GM21786 (cell line): ENCODE results near the gene MGAT2.
"Not testable (repeated sequence)": the region's sequence is repeated elsewhere in the genome, so short reads cannot be mapped to it uniquely, and the experiment has no call there.

Source experiments
- ATAC-seq: cut with Tn5 transposase; IDR thresholded peaks from one replicate; pipeline ENCODE4 v1.9.1; 2021; ENCODE audit not compliant: unreplicated experiment

Gene MGAT2

DNA sequence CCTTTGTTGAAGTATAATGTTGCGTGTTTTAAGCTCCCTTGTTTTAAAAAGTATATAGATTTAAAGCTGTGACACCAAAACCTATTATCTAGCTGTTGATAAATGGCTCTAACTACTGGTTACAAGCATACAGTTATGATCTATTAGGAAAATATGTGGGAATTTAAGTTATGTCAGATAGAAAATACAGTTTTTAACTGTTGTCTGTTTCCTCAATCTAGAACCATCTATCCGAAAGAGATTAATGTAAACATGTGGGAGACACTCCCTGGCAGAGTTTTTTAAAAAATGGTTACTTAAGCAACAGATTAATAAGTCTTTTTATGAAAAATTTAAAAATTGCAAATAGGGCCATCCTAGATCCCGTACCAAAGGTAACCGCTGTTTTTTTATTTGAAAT, 8.3 kb upstream of the MGAT2 start:
- ATAC-seq: no peak

DNA sequence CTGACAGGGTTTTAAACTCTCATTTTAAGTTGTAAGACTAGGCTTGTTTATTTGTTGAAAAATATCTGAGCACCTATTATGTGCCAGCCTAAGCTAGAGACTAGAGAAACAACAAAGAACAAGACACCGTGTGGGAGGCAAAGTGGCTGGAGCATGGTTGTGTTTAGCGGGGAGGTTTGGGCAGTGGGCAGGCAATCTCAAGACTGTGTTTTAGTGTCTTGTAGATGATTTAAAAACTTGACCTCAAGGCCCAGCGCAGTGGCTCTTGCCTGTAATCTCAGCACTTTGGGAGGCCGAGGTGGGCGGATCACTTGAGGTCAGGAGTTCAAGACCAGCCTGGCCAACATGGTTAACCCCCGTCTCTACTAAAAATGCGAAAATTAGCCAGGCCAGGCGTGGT, 7.9 kb upstream of the MGAT2 start:
- ATAC-seq: no peak

DNA sequence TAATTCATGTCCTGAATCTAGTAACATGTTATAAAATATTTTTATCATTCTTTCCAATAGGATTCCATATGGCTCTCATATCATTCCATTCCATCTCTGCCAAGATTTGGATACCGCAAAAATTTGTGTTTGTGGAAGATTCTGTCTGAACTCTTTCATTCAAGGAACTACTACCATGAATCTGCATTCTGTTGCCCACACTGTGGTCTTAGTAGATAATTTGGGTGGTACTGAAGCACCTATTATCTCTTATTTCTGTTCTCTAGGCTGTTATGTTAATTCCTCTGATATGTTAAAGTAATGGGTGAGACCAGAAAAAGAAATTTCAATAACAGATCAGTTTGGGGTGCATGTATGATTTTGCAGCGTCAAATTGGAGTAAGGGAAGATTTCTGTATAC, 6.4 kb upstream of the MGAT2 start:
- no peak for ATAC-seq

DNA sequence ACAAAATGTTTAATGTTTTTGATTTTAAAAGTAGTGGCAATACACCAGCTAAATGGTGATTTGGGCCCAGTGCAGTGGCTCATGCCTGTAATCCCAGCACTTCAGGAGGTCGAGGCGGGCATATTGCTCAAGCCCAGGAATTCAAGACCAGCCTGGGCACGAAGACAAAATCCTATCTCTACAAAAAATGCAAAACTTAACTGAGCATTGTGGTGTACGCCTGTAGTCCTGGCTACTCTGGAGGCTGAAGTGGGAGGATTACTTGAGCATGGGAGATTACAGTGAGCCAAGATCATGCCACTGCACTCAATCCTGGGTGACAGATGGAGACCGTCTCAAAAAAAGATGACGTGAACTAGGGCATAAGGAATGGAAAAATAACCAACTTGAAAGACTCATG, 4.8 kb upstream of the MGAT2 start:
- ATAC-seq: no peak

DNA sequence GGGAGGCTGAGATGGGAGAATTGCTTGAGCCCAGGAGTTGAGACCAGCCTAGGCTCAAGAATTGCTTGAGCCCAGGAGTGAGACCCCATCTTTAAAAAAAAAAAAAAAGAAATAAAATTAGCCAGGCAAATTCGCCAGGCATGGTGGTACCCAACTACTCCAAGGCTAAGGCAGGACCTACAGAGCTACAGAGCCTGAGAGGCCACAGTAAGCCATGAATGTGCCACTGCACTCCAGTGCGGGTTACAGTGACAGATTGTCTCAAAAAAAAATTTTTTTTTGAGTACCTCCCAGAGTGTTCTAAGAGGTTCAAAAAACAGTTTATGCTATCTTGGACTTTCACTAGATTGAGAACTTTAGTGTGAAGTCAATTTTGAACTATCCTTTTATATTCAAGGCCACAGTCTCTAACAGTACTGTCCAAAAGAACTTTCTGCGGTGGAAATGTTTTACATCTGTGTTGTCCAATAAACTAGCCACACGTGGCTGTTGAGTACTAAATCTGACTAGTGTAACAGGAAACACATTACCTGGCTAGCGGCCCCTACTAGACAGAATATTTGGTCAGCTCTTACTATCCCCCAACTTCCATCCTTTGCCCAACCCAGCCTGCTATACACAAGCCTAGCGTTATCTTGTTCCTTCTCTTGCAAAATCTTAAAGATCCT, 2.6 kb upstream of the MGAT2 start:
- ATAC-seq: no peak

DNA sequence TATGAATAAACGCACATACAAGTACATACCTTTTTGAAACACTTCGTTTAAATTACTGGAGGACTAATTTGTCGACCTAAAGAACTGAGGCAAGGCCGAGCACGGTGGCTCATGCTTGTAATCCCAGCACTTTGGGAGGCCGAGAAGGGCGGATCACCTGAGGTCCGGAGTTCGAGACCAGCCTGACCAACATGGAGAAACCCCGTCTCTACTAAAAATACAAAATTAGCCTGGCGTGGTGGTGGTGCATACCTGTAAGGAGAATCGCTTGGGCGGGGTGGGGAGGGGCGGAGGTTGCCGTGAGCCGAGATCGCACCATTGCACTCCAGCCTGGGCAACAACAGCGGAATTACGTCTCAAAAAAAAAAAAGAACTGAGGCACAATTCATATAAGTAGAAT, 1.3 kb upstream of the MGAT2 start:
- not testable (repeated sequence) for ATAC-seq

DNA sequence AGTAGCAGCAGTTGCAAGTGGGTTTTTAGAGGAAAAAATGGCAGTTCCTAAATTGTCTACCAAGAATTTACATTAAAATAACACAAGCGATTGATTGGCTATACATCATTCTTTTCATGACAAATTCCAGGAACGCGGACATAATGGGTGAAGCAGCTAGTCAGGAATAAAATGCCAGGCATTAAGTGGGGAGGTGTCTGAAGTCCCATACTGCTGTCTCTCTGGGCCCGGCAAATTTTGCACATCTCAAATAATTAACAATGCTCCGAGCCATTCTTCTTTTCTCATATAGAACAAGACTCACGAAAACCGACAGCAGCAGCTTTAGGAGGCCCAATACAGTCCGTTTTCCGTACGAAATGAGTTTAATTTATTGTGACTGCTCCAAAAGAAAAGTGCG, 869 bp upstream of the MGAT2 start:
- ATAC-seq: no peak

DNA sequence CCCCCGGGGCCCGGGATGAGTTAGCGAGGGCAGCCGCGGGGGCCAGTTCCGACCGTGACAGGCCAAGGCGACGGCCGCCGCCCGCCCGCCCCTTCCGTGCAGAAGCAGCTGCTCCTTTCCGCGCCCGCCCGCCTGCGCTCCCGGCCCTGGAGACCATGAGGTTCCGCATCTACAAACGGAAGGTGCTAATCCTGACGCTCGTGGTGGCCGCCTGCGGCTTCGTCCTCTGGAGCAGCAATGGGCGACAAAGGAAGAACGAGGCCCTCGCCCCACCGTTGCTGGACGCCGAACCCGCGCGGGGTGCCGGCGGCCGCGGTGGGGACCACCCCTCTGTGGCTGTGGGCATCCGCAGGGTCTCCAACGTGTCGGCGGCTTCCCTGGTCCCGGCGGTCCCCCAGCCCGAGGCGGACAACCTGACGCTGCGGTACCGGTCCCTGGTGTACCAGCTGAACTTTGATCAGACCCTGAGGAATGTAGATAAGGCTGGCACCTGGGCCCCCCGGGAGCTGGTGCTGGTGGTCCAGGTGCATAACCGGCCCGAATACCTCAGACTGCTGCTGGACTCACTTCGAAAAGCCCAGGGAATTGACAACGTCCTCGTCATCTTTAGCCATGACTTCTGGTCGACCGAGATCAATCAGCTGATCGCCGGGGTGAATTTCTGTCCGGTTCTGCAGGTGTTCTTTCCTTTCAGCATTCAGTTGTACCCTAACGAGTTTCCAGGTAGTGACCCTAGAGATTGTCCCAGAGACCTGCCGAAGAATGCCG, 699 bp downstream of the MGAT2 start:
- peak; percentile 12 for ATAC-seq

DNA sequence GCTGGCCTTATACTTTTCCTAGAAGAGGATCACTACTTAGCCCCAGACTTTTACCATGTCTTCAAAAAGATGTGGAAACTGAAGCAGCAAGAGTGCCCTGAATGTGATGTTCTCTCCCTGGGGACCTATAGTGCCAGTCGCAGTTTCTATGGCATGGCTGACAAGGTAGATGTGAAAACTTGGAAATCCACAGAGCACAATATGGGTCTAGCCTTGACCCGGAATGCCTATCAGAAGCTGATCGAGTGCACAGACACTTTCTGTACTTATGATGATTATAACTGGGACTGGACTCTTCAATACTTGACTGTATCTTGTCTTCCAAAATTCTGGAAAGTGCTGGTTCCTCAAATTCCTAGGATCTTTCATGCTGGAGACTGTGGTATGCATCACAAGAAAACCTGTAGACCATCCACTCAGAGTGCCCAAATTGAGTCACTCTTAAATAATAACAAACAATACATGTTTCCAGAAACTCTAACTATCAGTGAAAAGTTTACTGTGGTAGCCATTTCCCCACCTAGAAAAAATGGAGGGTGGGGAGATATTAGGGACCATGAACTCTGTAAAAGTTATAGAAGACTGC, 1.5 kb downstream of the MGAT2 start:
- ATAC-seq: no peak

DNA sequence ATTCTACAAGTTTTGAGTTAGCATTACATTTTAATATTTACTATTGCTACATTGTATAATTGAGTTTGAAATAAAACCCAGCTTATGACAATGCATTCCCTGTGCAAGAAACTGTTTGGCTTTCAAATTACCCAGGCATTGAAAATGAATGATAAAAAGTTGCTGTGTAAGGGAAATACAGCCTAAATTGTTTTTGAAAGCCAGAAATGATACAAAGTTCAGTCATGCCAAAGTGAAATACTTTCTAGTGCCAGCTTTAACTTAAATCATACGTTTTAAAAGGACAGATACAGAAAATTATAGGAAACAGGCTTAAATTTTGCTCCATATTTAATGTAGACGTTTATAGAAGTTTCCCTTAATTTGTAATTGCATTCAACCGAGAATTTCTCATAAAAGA, 2.8 kb downstream of the MGAT2 start:
- ATAC-seq: no peak

DNA sequence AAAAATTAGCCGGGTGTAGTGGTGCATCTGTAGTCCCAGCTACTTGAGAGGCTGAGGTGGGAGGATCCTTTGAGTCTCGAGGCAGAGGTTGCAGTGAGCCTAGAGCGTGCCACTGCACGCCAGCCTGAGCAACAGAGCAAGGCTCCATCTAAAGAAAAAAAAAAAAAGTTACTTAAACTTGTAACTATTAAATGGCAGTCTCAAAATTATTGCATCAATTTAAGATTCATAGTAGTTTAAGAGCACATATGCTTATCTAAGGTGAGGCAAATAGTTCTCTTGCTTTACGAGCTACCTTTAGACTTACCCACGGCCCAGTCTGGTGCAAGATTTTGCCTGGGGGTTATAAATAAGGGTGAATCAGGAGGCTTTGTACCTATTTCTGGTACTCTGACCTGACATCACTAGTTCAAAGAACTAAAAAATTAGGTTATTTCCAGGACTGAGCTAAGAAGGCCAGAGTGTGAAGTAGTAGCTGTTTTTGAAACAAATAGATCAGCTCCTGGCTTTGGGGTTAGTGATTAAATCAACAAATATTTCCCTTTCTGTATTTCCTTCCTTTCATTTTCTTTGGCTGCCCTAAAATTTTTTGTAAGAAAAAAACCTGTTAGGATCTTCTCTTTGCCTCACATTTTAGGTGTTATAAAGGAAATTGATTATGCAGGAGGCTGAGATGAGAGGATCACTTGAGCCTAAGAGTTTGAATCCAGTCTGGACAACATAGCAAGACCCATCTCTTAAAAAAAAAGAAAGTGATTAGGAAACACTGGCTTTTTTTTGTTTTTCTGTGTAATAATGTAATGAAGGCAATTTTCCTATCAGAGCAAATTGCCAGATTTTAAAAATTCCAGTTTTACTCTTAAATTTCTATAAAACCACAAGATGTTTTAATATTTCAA, 3.6 kb downstream of the MGAT2 start:
- no peak for ATAC-seq

DNA sequence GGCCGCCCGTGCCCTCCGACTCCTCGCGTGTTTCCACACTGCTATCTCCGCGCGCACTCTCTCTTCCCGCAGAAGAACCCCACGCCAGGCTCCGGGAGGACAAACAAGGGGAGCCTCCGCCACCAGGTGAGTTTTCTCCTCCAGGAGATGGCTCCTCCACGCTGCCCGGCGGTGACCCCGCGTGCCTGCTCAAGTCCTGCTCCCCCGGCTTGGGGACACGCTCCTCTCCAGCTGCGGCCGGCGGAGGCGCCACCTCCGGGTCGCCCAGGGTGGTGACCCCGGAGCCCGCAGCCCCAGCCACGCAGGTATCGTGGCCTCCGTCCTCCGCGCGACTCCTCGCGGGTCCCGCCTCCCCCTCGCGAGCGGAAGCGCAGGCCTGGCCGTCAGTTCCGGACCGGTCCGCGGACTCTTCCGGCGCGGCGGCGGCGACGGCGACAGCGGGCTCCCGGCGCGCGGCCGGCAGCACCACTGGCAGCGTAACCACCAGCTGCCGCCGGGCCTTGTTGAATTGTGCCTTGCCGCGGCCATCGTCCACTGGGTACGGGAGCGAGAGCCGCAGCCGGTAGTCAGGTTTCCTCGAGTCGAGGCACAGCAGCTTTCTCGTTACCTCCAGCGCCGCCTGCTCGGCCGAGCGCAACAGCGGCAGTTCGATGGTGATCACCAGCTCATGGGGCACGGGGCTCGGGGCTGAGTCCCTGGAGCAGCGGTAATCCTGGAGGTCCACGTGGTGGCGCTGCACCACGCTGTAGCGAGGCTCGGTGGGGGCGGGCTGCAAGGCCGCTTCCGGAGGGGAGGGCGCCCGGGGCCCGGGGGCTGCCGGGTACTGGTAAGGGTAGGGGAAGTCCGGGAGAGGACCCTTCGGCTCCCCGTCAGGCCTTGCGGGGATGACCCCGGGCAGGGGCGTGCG, 13.3 kb downstream of the MGAT2 start:
- ATAC-seq: peak; percentile 78

DNA sequence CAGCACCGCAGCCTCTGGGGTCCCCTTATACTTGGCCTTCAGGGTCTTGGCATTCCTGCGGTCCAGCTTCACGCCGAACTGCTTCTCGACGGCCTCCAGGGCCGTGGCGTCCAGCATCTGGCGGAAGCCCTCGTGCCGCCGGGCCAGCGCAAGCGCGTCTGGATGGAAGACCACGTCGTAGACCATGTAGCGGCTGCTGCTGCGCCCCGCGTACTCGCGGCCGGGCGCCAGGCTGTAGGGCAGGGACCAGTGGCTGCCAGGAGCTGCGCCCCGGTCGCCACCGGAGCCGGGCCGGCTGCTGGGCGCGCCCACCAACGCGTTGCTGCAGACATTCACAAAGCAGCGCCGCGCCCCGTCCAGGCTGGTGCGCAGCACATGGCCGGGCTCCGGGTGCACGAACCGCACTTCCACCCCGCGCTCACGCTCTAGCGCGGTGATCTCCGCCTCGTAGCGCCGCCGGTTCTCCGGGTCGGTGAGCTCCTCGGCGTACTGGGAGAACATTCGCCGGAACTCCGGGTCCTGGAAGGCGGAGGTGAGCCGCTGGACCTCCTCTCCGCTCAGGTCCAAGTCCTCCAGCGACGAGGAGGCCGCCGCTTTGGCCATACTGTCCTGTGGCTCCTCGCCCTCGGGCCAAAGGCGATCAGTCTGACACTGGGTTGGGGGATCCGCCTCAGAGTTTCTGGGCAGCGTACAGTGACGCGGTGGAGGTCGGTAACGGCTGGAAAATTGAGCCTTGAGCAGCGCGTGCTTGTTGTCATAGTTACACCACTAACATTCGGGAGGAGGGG, 14.1 kb downstream of the MGAT2 start, which contains the start of gene DNAAF2:
Gene DNAAF2, minus strand, starts transcription at position 698 of the 788 bp plus-strand sequence. Its CDS starts 95 bp downstream, at position 603.
- ATAC-seq: peak; percentile 30

DNA sequence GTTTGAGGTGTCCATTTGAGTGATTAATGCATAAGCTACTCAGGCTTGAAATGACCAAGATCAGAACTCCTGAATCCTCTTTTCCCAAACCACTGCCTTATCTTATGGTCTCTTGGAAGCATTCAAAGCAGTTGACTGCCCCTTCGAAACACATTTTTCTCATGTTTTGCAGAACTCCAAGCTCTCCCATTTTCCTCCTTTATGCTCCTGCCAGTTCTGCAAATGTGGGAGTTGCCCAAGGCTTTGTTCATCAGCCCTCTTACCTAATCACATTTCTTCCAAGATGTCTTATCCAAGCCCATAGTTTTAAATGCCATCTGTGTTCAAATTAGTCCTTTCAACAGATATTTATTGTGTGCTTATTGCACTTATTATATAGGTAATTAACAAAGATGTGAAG, 16.3 kb downstream of the MGAT2 start:
- ATAC-seq: no peak

DNA sequence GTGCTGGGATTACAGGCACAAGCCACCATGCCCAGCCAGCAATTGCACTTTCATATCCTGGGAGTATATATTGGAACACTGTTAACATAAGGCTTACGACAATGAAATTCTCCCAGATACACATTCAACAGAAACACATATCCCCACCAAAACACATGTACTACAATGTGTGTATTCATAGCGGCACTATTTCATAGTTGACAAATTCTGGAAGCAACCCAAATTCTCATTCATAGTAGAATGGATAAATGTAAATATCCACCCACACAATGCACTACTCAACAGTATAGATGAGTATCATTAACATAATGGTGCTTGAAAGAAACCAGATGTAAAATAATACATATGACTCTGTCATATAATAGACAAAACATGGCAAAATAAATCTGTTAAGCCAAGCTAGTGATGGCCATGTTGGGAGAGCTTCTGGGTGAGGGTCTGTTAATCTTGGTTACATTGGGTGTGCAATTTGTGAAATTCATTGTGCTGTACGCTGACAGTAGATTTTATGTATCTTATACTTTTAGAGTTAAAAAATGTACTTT, 17.0 kb downstream of the MGAT2 start:
- no peak for ATAC-seq

DNA sequence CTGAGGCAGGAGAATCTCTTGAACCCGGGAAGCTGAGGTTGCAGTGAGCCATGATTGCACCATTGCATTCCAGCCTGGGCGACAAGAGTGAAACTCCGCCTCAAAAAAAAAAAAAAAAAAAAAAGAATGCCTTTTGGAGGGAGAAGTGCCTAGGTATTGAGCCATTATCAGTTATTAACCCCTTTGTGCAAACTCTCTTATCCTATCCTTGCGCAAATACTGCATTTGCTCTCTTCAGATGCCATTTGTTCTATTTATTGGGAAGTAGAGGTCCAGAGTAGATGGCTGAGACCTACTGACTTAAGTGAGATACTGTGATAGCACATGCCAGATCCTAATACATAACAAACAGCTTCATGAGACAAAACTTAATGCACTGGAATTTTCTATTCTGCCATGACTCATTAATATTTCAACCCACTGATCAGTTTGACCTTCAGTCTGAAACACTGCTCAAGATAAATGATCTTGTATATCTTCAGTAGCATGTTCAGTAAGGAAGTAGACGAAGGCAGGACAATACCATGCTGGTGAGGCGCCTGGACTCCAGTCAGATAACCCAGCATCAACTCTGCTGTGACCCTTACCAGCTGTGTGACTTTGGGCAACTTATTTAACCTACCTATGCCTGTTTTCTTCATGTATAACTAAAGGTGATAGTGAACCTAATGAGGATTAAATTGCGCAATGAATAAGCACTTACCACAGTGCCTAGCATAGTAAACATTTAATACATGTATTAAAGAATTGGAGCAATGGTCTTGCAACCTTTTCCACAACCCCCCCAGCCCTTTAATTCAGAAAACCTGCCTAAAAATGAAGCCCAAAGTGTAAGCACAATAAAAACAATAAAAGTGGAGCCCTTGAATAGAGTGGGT, 20.2 kb downstream of the MGAT2 start:
- no peak for ATAC-seq

DNA sequence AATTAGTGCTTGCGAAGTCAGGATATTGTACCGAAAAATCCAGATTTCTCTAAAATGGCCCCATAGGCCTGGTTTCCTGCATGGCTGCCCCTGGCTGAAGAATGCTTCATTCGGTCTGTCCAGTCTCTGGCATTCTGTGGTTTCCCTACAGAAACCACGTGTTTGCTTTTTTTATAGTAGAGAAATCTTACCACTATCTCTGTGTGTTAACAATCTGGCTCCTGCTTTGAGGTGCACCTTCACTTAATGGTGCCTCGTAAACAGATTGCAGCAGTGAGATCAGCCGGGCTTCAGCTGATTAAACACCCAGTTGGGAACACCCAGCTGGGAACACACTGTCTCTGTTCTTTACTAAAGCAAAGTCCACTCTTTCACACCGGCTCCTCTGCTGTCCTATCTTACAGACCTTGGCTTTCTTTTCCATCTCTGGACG, 21.1 kb downstream of the MGAT2 start:
- no peak for ATAC-seq

DNA sequence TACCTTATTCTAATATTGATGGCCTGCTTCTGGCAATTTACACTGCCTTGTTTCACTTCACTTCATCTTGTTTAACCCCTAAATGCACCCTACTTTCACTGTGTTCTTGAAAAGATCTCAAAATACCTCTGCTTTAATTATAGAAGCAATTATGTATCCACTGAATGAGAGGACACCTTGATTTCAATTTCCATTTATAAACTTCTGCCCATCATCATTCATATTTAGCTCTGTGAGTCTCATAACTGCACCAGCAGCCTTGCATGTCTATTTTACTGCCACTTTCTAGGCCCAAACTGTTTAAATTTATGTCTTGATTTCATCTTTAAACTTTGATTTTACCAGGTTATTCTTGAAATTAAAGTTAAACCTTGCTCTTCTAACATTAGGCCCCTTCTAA, 21.6 kb downstream of the MGAT2 start:
- ATAC-seq: no peak
